B cell (primary cell): ENCODE data around the gene PMP22. TPM values are rescaled to one million over a fixed set of nuclear protein-coding genes. Genes with fewer than 3 reads are reported as not detected.

Experiments used
- ATAC-seq: fragments of 200-7000 bp; cut with Tn5 transposase; one replicate; pipeline ENCODE4 v1.10.0; 2021; ENCODE audit warnings: low read depth, mild to moderate bottlenecking, moderate number of reproducible peaks, moderate library complexity
- CTCF ChIA-PET: fragments of 350-600 bp; sonication (Branson Sonifier 250); formaldehyde crosslinking; loops from one replicate; lab custom pipeline; 2021; ENCODE audit warnings: antibody characterized with exemption, inconsistent platforms; lab: Charles Lee
- POLR2A ChIA-PET: fragments of 350-600 bp; sonication (Branson Sonifier 250); formaldehyde crosslinking; loops from one replicate; lab custom pipeline; 2021; ENCODE audit warnings: antibody characterized with exemption; lab: Charles Lee
- DNase-seq: peaks from one replicate; pipeline ENCODE4 v3.0.0; 2013
- H2AFZ ChIP-seq: 2 replicates; pipeline ENCODE4 v1.6.1; 2012; ENCODE audit warnings: mild to moderate bottlenecking, low read depth, low read length; ENCODE audit not compliant: insufficient read depth, poor library complexity, severe bottlenecking
- H3K27ac ChIP-seq, 2 donors: 1 replicate in 1 of 2; 2 replicates in 1 of 2; pipeline ENCODE4 v1.5.1; 2012 to 2013; ENCODE audit warnings: low read length in 2 of 2, mild to moderate bottlenecking in 2 of 2, moderate library complexity in 1 of 2
- H3K27me3 ChIP-seq, 4 experiments: fragments of 200-600 bp in 1 of 4; sonication (generic) in 1 of 4; replicated peaks in 1 of 4; 1 replicate in 2 of 4; 2 replicates in 2 of 4; pipeline versions ENCODE4 v1.6.1 to v1.7.0; 2013 to 2016; ENCODE audit warnings: low read length in 3 of 4, mild to moderate bottlenecking in 2 of 4, mixed read lengths in 1 of 4, moderate library complexity in 1 of 4; ENCODE audit not compliant: insufficient read depth in 4 of 4, control insufficient read depth in 3 of 4; ENCODE audit errors: control extremely low read depth in 1 of 4
- H3K36me3 ChIP-seq, 2 experiments: replicated peaks in 1 of 2; 1 replicate in 1 of 2; 2 replicates in 1 of 2; pipeline versions ENCODE4 v1.6.1 to v1.7.1; 2013; ENCODE audit warnings: low read length in 1 of 2; ENCODE audit not compliant: insufficient read depth in 2 of 2, control insufficient read depth in 1 of 2; ENCODE audit errors: control extremely low read depth in 1 of 2, extremely low read depth in 1 of 2
- H3K4me1 ChIP-seq, 2 donors: fragments of 200-600 bp in 1 of 2; sonication (generic) in 1 of 2; 1 replicate in 1 of 2; 2 replicates in 1 of 2; pipeline versions ENCODE4 v1.5.1 to v1.6.1; 2013 to 2017; ENCODE audit warnings: low read length in 2 of 2; ENCODE audit not compliant: control insufficient read depth in 2 of 2, insufficient read depth in 2 of 2
- H3K4me2 ChIP-seq: replicated peaks from 2 replicates; pipeline ENCODE3; 2012; ENCODE audit warnings: mild to moderate bottlenecking, low read depth, low read length; ENCODE audit not compliant: poor library complexity, severe bottlenecking
- H3K4me3 ChIP-seq, 5 experiments: fragments of 200-600 bp in 1 of 5; sonication (generic) in 1 of 5; 1 replicate in 3 of 5; 2 replicates in 2 of 5; pipeline versions ENCODE4 v1.5.1 to v1.7.0; 2011 to 2016; ENCODE audit warnings: low read length in 4 of 5, mild to moderate bottlenecking in 4 of 5, low read depth in 2 of 5, control low read depth in 1 of 5, moderate library complexity in 1 of 5; ENCODE audit not compliant: insufficient read depth in 1 of 5; ENCODE audit errors: control extremely low read depth in 1 of 5, extremely low read depth in 1 of 5
- H3K79me2 ChIP-seq: fragments of 200-600 bp; sonication (generic); one replicate; pipeline ENCODE4 v1.6.0; 2016; ENCODE audit warnings: low read length; ENCODE audit not compliant: control insufficient read depth, insufficient read depth
- H3K9ac ChIP-seq: fragments of 200-600 bp; sonication (generic); 2 replicates; pipeline ENCODE4 v1.6.1; 2017; ENCODE audit warnings: mild to moderate bottlenecking, low read length, moderate library complexity
- H3K9me3 ChIP-seq, 3 donors: one replicate each; pipeline versions ENCODE4 v1.6.1 to v1.7.1; 2013; ENCODE audit warnings: low read length in 2 of 3; ENCODE audit not compliant: control insufficient read depth in 2 of 3, insufficient read depth in 1 of 3; ENCODE audit errors: control extremely low read depth in 1 of 3
- H4K20me1 ChIP-seq: 2 replicates; pipeline ENCODE4 v1.6.0; 2012; ENCODE audit warnings: mild to moderate bottlenecking, low read length; ENCODE audit not compliant: insufficient read depth, control insufficient read depth, poor library complexity, severe bottlenecking
- H3K27ac Mint-ChIP-seq: one replicate; pipeline ENCODE4 v1.8.0; 2021; ENCODE audit warnings: mixed read lengths
- H3K27me3 Mint-ChIP-seq: one replicate; pipeline ENCODE4 v1.8.0; 2021; ENCODE audit warnings: mixed read lengths
- H3K4me1 Mint-ChIP-seq: one replicate; pipeline ENCODE4 v1.8.0; 2021; ENCODE audit warnings: mixed read lengths
- H3K4me3 Mint-ChIP-seq: one replicate; pipeline ENCODE4 v1.8.0; 2021; ENCODE audit warnings: mixed read lengths
- H3K9me3 Mint-ChIP-seq: one replicate; pipeline ENCODE4 v1.8.0; 2022; ENCODE audit warnings: mixed read lengths; ENCODE audit not compliant: insufficient read depth
- CTCF ChIP-seq: fragments of 200-600 bp; IDR thresholded peaks from one replicate; pipeline ENCODE4 v1.8.0; 2022; ENCODE audit warnings: antibody characterized with exemption, mild to moderate bottlenecking
- EZH2 ChIP-seq: IDR thresholded peaks from 2 replicates; pipeline ENCODE4 v1.6.1; 2012; ENCODE audit warnings: borderline replicate concordance, low read depth, mild to moderate bottlenecking, moderate library complexity, low read length; ENCODE audit not compliant: insufficient read depth, poor library complexity, severe bottlenecking
- WGBS: methylation state at CpG from one replicate; pipeline ENCODE4 v1.1.5; 2013; ENCODE audit warnings: missing lambda C conversion rate; ENCODE audit not compliant: insufficient coverage; 5-methylcytosine and 5-hydroxymethylcytosine counted together
- intact Hi-C: fragments of 100-400 bp; cut with micrococcal nuclease; formaldehyde crosslinking; loops from one replicate; pipeline ENCODE4 v1.10.0; 2022
- polyA plus RNA-seq: library from polyadenylated mRNA; depleted of rRNA; stranded (reverse); fragments of >200 nt; gene quantifications from 2 replicates; pipeline ENCODE4 v1.2.3, GENCODE V29; 2012
- total RNA-seq, 2 donors: library from RNA; stranded (reverse); fragments of 120-200 nt in 1 of 2; gene quantifications; 1 replicate in 1 of 2; 2 replicates in 1 of 2; pipeline versions ENCODE4 v1.2.3 to v1.2.4, GENCODE V29; 2013 to 2022

Gene PMP22
- total and polyA plus RNA-seq, 2 donors (not counting 1 experiment from before 2014, with no cell fraction given): 0.71 TPM; not detected in 1

DNA sequence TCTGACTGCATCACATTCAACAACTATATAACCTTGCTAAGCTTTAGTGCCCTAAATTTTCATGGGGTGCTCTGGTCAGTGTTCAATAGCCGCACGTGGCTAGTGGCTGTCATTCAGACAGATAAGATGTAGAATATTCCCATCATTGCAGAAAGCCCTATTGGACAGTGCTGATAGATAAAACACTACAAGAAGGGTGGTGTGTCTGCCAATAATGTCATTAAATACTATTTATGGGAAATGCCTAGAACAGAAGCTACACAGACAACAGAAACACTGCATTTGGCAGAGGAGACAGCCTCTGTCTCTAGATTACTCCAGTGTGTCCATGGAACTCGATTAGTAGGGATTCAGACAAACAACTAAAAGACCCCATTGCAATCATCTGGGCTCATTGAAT lies 28.4 kb upstream of the PMP22 start:
- intact Hi-C loops: no loop called here
- Histone ChIP-seq H3K4me1 (no peaks in the 10 kb centered on the region), H3K4me2 (no peak overlapping the region), H3K4me3 (no peak overlapping the region), H3K9me3 (peaks cover 0 to 3% (median 0%) of the 10 kb centered on the region in 3 donors), H3K79me2 (no peaks in the 10 kb centered on the region), H3K36me3 (no peaks in the 10 kb centered on the region), H3K27me3 (no peaks in the 10 kb centered on the region), H3K9ac (no peak overlapping the region), H4K20me1 (no peaks in the 10 kb centered on the region), H3K27ac (no peak overlapping the region), H2AFZ (no peak overlapping the region)
- peaks cover 5% of the 10 kb centered on the region for H3K27me3 Mint-ChIP-seq
- no peaks in the 10 kb centered on the region for H3K4me1 Mint-ChIP-seq
- TF ChIP-seq EZH2 (no peak), CTCF (no peak)
- DNase-seq (no peak), ATAC-seq (no peak)
- ChIA-PET POLR2A (no interaction called here), CTCF (no interaction called here)
- no peaks in the 10 kb centered on the region for H3K9me3 Mint-ChIP-seq
- no peak overlapping the region for H3K27ac Mint-ChIP-seq
- no CpG with 5 or more reads among the region's 3 CpGs for WGBS
- no peak overlapping the region for H3K4me3 Mint-ChIP-seq

DNA sequence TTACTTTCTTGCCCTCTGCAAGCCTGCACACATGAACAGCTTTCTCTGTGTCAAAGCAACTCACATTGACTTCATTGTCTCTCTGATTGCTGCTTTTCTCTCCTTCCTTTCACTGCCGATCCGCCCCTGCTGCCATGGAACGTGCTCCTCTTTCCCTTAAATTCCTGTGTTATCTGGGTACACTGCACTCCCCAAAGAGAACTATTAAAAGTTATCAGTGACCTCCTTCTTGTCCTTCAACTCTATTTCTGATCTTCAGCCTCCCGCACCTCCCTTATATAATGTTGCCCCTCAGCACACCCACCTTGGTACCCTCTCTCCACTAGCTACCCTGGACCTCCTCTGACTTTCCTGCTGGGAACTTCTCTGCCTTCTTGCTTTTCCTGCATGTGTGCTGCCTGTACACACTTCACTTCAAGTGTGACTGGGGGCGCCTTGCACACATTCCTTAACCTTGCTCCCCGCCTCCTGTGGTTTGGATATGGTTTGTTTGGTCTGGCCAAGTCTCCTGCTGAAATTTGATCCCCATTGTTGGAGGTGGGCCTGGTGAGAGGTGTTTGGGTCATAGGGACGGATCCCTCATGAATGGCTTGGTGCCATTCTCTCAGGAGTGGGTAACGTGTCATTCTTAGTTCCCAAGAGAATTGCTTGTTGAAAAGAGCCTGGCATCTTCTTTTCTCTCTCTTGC lies 26.7 kb upstream of the PMP22 start:
- Histone ChIP-seq H3K9me3 (peaks cover 0 to 3% (median 0%) of the 10 kb centered on the region in 3 donors), H3K4me2 (no peak overlapping the region), H3K27me3 (peaks cover 0 to 5% (median 0%) of the 10 kb centered on the region in 4 experiments), H3K27ac (no peak overlapping the region), H3K4me3 (no peak overlapping the region), H3K79me2 (no peaks in the 10 kb centered on the region), H3K36me3 (no peaks in the 10 kb centered on the region), H3K4me1 (no peaks in the 10 kb centered on the region), H3K9ac (no peak overlapping the region), H4K20me1 (no peaks in the 10 kb centered on the region), H2AFZ (no peak overlapping the region)
- peaks cover 16% of the 10 kb centered on the region for H3K27me3 Mint-ChIP-seq
- H3K9me3 Mint-ChIP-seq: no peaks in the 10 kb centered on the region
- 84% methylated on average over 6 of the region's 8 CpGs for WGBS
- TF ChIP-seq CTCF: no peak
- no peak for TF ChIP-seq EZH2
- no peak overlapping the region for H3K4me3 Mint-ChIP-seq
- DNase-seq (no peak), ATAC-seq (no peak)
- no peaks in the 10 kb centered on the region for H3K4me1 Mint-ChIP-seq
- no peak overlapping the region for H3K27ac Mint-ChIP-seq
- CTCF ChIA-PET: no interaction called here
- POLR2A ChIA-PET: no interaction called here
- intact Hi-C loops: no loop called here
